ENCODE data around the gene SYNPO.

Gene SYNPO

GRCh38 chr5:150623152-150623877, 17.1 kb upstream of the SYNPO start:
- CTCF ChIA-PET = interaction anchor here (0.9 to 2.1 kb wide), 2 partner anchors 34 to 174 kb away, joined by 3 to 5 read pairs; partner anchors contain the start of gene RPS14

GRCh38 chr5:150623878-150624216, 16.6 kb upstream of the SYNPO start:
- CTCF ChIA-PET = no interaction called here
- DNase-seq (ENCODE audit: extremely low spot score) = no peak
- no peak for TF ChIP-seq CTCF (IDR thresholded peaks at IDR 0.05; ENCODE audit: control extremely low read depth, extremely low read depth, low read depth, missing control alignments)
- POLR2A ChIA-PET = no interaction called here

More at GRCh38 chr5:150623152-150623877, 17.1 kb upstream of the SYNPO start:
- TF ChIP-seq CTCF (IDR thresholded peaks at IDR 0.05; ENCODE audit: control extremely low read depth, extremely low read depth, low read depth, missing control alignments) = no peak
- DNase-seq (ENCODE audit: extremely low spot score) = peak; percentile 61
- POLR2A ChIA-PET = interaction anchor here (0.6 kb wide), 1 partner anchor 60 kb away, joined by 4 read pairs; no protein-coding TSS in a partner anchor

- DNase-seq (ENCODE audit: extremely low spot score) = peak; percentile 83
- no peak for TF ChIP-seq CTCF (IDR thresholded peaks at IDR 0.05; ENCODE audit: control extremely low read depth, extremely low read depth, low read depth, missing control alignments)
- ChIA-PET POLR2A (no interaction called here), CTCF (interaction anchor here (2.1 kb wide), 1 partner anchor 76 kb away, joined by 5 read pairs; the partner anchor contains the start of gene RBM22)
Measured at GRCh38 chr5:150624334-150625163, 15.9 kb upstream of the SYNPO start.

GRCh38 chr5:150625164-150625535, 15.3 kb upstream of the SYNPO start:
- no peak for DNase-seq (ENCODE audit: extremely low spot score)
- POLR2A ChIA-PET = no interaction called here
- CTCF ChIA-PET = interaction anchor here (1.4 to 2.1 kb wide), 2 partner anchors 15 to 75 kb away, joined by 3 to 5 read pairs; partner anchors contain the start of gene RBM22
- no peak for TF ChIP-seq CTCF (IDR thresholded peaks at IDR 0.05; ENCODE audit: control extremely low read depth, extremely low read depth, low read depth, missing control alignments)

- CTCF ChIA-PET = interaction anchor here (0.8 to 2.1 kb wide), 14 partner anchors 10 to 225 kb away, joined by 3 to 7 read pairs (median 3); partner anchors contain the start of gene RBM22
- peak; percentile 83 for DNase-seq (ENCODE audit: extremely low spot score)
- POLR2A ChIA-PET = no interaction called here
Measured at GRCh38 chr5:150625831-150626746, 14.4 kb upstream of the SYNPO start.

More at GRCh38 chr5:150625831-150626746, 14.4 kb upstream of the SYNPO start:
- TF ChIP-seq CTCF (IDR thresholded peaks at IDR 0.05; ENCODE audit: control extremely low read depth, extremely low read depth, low read depth, missing control alignments) = no peak

All from GM10248 (cell line).